PC-9 (cell line): ENCODE measurements around the gene ZFR. TPM values are rescaled to one million over a fixed set of nuclear protein-coding genes. Genes with fewer than 3 reads are reported as not detected.
A peak's percentile ranks its signal among the peaks of the same experiment; 100 is the strongest.

Experiments used
- BruUV-seq: library from RNA; stranded (reverse); fragments of 400-500 nt; replicated peaks from 2 replicates; lab custom pipeline; 2021; lab: Mats Ljungman, UMichigan
- CTCF ChIA-PET: fragments of 300-600 bp; sonication (Branson Sonifier 250); formaldehyde crosslinking; loops from one replicate; lab custom pipeline; 2022; ENCODE audit warnings: antibody characterized with exemption; lab: Charles Lee
- POLR2A ChIA-PET: fragments of 300-600 bp; sonication (Branson Sonifier 250); formaldehyde crosslinking; loops from one replicate; lab custom pipeline; 2022; ENCODE audit warnings: antibody characterized with exemption; ENCODE audit not compliant: unreplicated experiment; lab: Charles Lee
- DNase-seq, 2 experiments: peaks; one replicate each; pipeline versions ENCODE4 v3.0.0 to v3.0.0-alpha.2; 2015 to 2022; ENCODE audit warnings: mixed read lengths in 1 of 2
- H2AFZ ChIP-seq: fragments of 200-600 bp; sonication (generic); 2 replicates; pipeline ENCODE4 v1.8.1; 2017; ENCODE audit warnings: antibody characterized with exemption
- H3F3A ChIP-seq: fragments of 200-600 bp; sonication (generic); 2 replicates; pipeline ENCODE4 v1.8.1; 2017; ENCODE audit warnings: antibody characterized with exemption, mild to moderate bottlenecking, low read depth; ENCODE audit not compliant: insufficient read depth
- H3K27ac ChIP-seq: fragments of 200-600 bp; sonication (generic); 2 replicates; pipeline ENCODE4 v1.6.1; 2016; ENCODE audit warnings: mixed run types
- H3K27me3 ChIP-seq: fragments of 200-600 bp; sonication (generic); 2 replicates; pipeline ENCODE4 v1.6.1; 2016; ENCODE audit warnings: low read depth, mixed run types; ENCODE audit not compliant: insufficient read depth
- H3K36me3 ChIP-seq: fragments of 200-600 bp; sonication (generic); 2 replicates; pipeline ENCODE4 v1.6.1; 2016; ENCODE audit warnings: low read depth, mixed run types
- H3K4me1 ChIP-seq: fragments of 200-600 bp; sonication (generic); replicated peaks from 2 replicates; pipeline ENCODE4 v1.6.1; 2016; ENCODE audit warnings: mixed run types; ENCODE audit not compliant: insufficient read depth
- H3K4me2 ChIP-seq: fragments of 200-600 bp; sonication (generic); 2 replicates; pipeline ENCODE4 v1.6.1; 2017; ENCODE audit warnings: mixed run types
- H3K4me3 ChIP-seq: fragments of 200-600 bp; sonication (generic); 2 replicates; pipeline ENCODE4 v1.6.1; 2016; ENCODE audit warnings: mixed run types
- H3K79me2 ChIP-seq: fragments of 200-600 bp; sonication (generic); 2 replicates; pipeline ENCODE4 v1.6.1; 2017; ENCODE audit warnings: low read depth, mixed run types
- H3K9me2 ChIP-seq: fragments of 200-600 bp; sonication (generic); 2 replicates; pipeline ENCODE4 v1.8.1; 2017; ENCODE audit warnings: mild to moderate bottlenecking; ENCODE audit not compliant: insufficient read depth
- H3K9me3 ChIP-seq: fragments of 200-600 bp; sonication (generic); 2 replicates; pipeline ENCODE4 v1.8.1; 2016; ENCODE audit warnings: low read depth; ENCODE audit not compliant: insufficient read depth
- H4K20me1 ChIP-seq: fragments of 200-600 bp; sonication (generic); 2 replicates; pipeline ENCODE4 v1.8.1; 2017; ENCODE audit not compliant: insufficient read depth
- CTCF ChIP-seq: fragments of 200-600 bp; sonication (generic); conservative IDR thresholded peaks from 2 replicates; pipeline ENCODE4 v1.6.1; 2017; ENCODE audit warnings: mixed run types, antibody characterized with exemption, mild to moderate bottlenecking, moderate library complexity
- EZH2 ChIP-seq: fragments of 200-600 bp; sonication (generic); IDR thresholded peaks from 2 replicates; pipeline ENCODE4 v1.8.0; 2017; ENCODE audit warnings: antibody characterized with exemption, low read depth
- intact Hi-C: fragments of 100-400 bp; cut with micrococcal nuclease; formaldehyde crosslinking; loops from one replicate; pipeline ENCODE4 v1.10.0; 2022; ENCODE audit not compliant: unreplicated experiment
- total RNA-seq: library from RNA; stranded (reverse); gene quantifications from 2 replicates; pipeline ENCODE4 v1.2.3, GENCODE V29; 2021

Gene ZFR
- total RNA-seq, 1 experiment from 2014 or later, result 69.2 TPM

- no TSS peak for BruUV-seq
- Histone ChIP-seq H3K4me1 (peaks cover 10% of the 10 kb centered on the region), H3K27me3 (no peaks in the 10 kb centered on the region), H3K4me2 (peak within 1 kb of the TSS; percentile 99), H4K20me1 (no peaks in the 10 kb centered on the region), H3K9me3 (no peaks in the 10 kb centered on the region), H3F3A (peaks cover 8% of the 10 kb centered on the region; the same call in 1 of the 2 replicates), H2AFZ (peak within 1 kb of the TSS; percentile 99), H3K9me2 (no peaks in the 10 kb centered on the region), H3K27ac (peak within 1 kb of the TSS; percentile 14), H3K4me3 (peak within 1 kb of the TSS; percentile 91), H3K36me3 (no peaks in the 10 kb centered on the region), H3K79me2 (peaks cover 38% of the 10 kb centered on the region)
- POLR2A ChIA-PET, result interaction anchor here (0.7 kb wide), 1 partner anchor 175 kb away, joined by 3 read pairs; no protein-coding TSS in a partner anchor
- intact Hi-C loops, result loop anchor here (1.0 to 10.0 kb wide), 5 partner anchors 80 to 392 kb away; partner anchors contain the start of genes GOLPH3, SUB1 and ZFR
- CTCF ChIA-PET, result interaction anchor here (0.6 to 0.7 kb wide), 2 partner anchors 277 to 1300 kb away, joined by 3 read pairs; no protein-coding TSS in a partner anchor
- no peak for TF ChIP-seq EZH2
- TF ChIP-seq CTCF, result no peak
- peak; percentile 99 to 100 for DNase-seq
Observed at GRCh38 chr5:32312595-32313332, 131.8 kb downstream of the ZFR start, which contains the start of gene MTMR12. TSS of gene MTMR12 (minus strand) at chr5:32312939. CDS start at chr5:32312838, 101 bp downstream.

- TF ChIP-seq EZH2 (no peak), CTCF (no peak)
Observed at GRCh38 chr5:32312197-32312594, 132.3 kb downstream of the ZFR start.

GRCh38 chr5:32311404-32312196, 132.9 kb downstream of the ZFR start:
- H3K4me1 ChIP-seq, result peaks cover 10% of the 10 kb centered on the region
- H2AFZ ChIP-seq, result peak overlapping the region; percentile 99
- H3K36me3 ChIP-seq, result no peaks in the 10 kb centered on the region
- intact Hi-C loops, result loop anchor here (2.0 to 10.0 kb wide), 3 partner anchors 133 to 393 kb away; partner anchors contain the start of genes SUB1 and ZFR
- no peaks in the 10 kb centered on the region for H3K27me3 ChIP-seq
- TSS peak; percentile 41 for BruUV-seq
- H3K79me2 ChIP-seq, result peaks cover 44% of the 10 kb centered on the region
- no peaks in the 10 kb centered on the region for H3K9me3 ChIP-seq
- peak overlapping the region; percentile 99 for H3K4me2 ChIP-seq
- peaks cover 8% of the 10 kb centered on the region; the same call in 1 of the 2 replicates for H3F3A ChIP-seq
- TF ChIP-seq EZH2 (no peak), CTCF (no peak)
- ChIA-PET CTCF (interaction anchor here (0.7 kb wide), 1 partner anchor 17 kb away, joined by 3 read pairs; no protein-coding TSS in a partner anchor), POLR2A (interaction anchor here (0.7 kb wide), 1 partner anchor 1034 kb away, joined by 39 read pairs; no protein-coding TSS in a partner anchor)
- no peak overlapping the region for H3K27ac ChIP-seq
- no peaks in the 10 kb centered on the region for H3K9me2 ChIP-seq
- peak overlapping the region; percentile 91 for H3K4me3 ChIP-seq
- no peaks in the 10 kb centered on the region for H4K20me1 ChIP-seq
- no peak for DNase-seq

More at GRCh38 chr5:32312197-32312594, 132.3 kb downstream of the ZFR start:
- no peaks in the 10 kb centered on the region for H3K9me3 ChIP-seq
- no TSS peak for BruUV-seq
- H3F3A ChIP-seq, result peaks cover 8% of the 10 kb centered on the region; the same call in 1 of the 2 replicates
- no peaks in the 10 kb centered on the region for H4K20me1 ChIP-seq
- peak overlapping the region; percentile 99 for H2AFZ ChIP-seq
- H3K4me2 ChIP-seq, result peak overlapping the region; percentile 99
- H3K36me3 ChIP-seq, result no peaks in the 10 kb centered on the region
- H3K4me1 ChIP-seq, result peaks cover 10% of the 10 kb centered on the region
- peaks cover 43% of the 10 kb centered on the region for H3K79me2 ChIP-seq
- H3K27me3 ChIP-seq, result no peaks in the 10 kb centered on the region
- CTCF ChIA-PET, result interaction anchor here (0.7 kb wide), 1 partner anchor 17 kb away, joined by 3 read pairs; no protein-coding TSS in a partner anchor
- no peaks in the 10 kb centered on the region for H3K9me2 ChIP-seq
- POLR2A ChIA-PET, result interaction anchor here (0.7 kb wide), 1 partner anchor 1033 kb away, joined by 39 read pairs; no protein-coding TSS in a partner anchor
- intact Hi-C loops, result loop anchor here (2.0 to 10.0 kb wide), 3 partner anchors 133 to 393 kb away; partner anchors contain the start of genes SUB1 and ZFR
- peak; percentile 43 to 73 for DNase-seq
- peak overlapping the region; percentile 91 for H3K4me3 ChIP-seq
- no peak overlapping the region for H3K27ac ChIP-seq
